HCT116 (cell line): ENCODE results near the gene PIGP. TPM values are rescaled to one million over a fixed set of nuclear protein-coding genes. Genes with fewer than 3 reads are reported as not detected.
"Not testable (repeated sequence)": the region's sequence is repeated elsewhere in the genome, so short reads cannot be mapped to it uniquely, and the experiment has no call there.

Source experiments
- ATAC-seq: fragments of 200-7000 bp; cut with Tn5 transposase; 2 replicates; pipeline ENCODE4 v1.9.1; 2020; ENCODE audit warnings: mild to moderate bottlenecking, moderate library complexity
- BruUV-seq: library from RNA; stranded (reverse); fragments of 400-500 nt; replicated peaks from 2 replicates; lab custom pipeline; 2021; lab: Mats Ljungman, UMichigan
- CTCF ChIA-PET: fragments of 300-600 bp; sonication (Branson Sonifier 250); formaldehyde crosslinking; loops from one replicate; lab custom pipeline; 2021; ENCODE audit warnings: antibody characterized with exemption; lab: Charles Lee
- POLR2A ChIA-PET: fragments of 300-600, 350-600 bp; sonication (Branson Sonifier 250); formaldehyde crosslinking; loops from one replicate; lab custom pipeline; 2021; ENCODE audit warnings: antibody characterized with exemption; lab: Charles Lee
- RAD21 ChIA-PET, 2 experiments: fragments of 300-600 bp; sonication (Branson Sonifier 250); formaldehyde crosslinking; loops; one replicate each; lab custom pipeline; 2023; ENCODE audit warnings: low total read pairs in 2 of 2; ENCODE audit not compliant: uncharacterized antibody in 2 of 2, unreplicated experiment in 2 of 2, low non-redundant PET in 1 of 2; lab: Charles Lee
- DNase-seq: peaks from one replicate; pipeline ENCODE4 v3.0.0-alpha.2; 2010; ENCODE audit warnings: low read depth, low spot score
- H2AFZ ChIP-seq: fragments of 200-600 bp; shearing (Covaris generic), sonication (generic); 2 replicates; pipeline ENCODE4 v1.6.1; 2017; ENCODE audit warnings: low read depth, mixed run types, mixed read lengths, antibody characterized with exemption, low read length; ENCODE audit not compliant: poor library complexity, severe bottlenecking
- H3K27ac ChIP-seq: 2 replicates; pipeline ENCODE4 v1.5.1; 2012; ENCODE audit warnings: low read depth, low read length
- H3K27me3 ChIP-seq: fragments of 200-600 bp; sonication (generic); 2 replicates; pipeline ENCODE4 v1.6.1; 2016; ENCODE audit warnings: mixed run types, low read length, mixed read lengths; ENCODE audit not compliant: insufficient read depth
- H3K36me3 ChIP-seq, 2 experiments: fragments of 200-500 bp in 1 of 2; fragments of 200-600 bp in 1 of 2; sonication (Bioruptor generic) in 1 of 2; sonication (generic) in 1 of 2; 2 replicates each; pipeline versions ENCODE4 v1.5.1 to v1.6.1; 2014 to 2016; ENCODE audit warnings: low read length in 2 of 2, inconsistent platforms in 1 of 2, mixed read lengths in 1 of 2, mixed run types in 1 of 2; ENCODE audit not compliant: insufficient read depth in 2 of 2, control insufficient read depth in 1 of 2
- H3K4me1 ChIP-seq, 2 experiments: fragments of 200-600 bp in 1 of 2; sonication (generic) in 1 of 2; 2 replicates each; pipeline versions ENCODE4 v1.5.1 to v1.6.1; 2012 to 2017; ENCODE audit warnings: low read length in 2 of 2, inconsistent platforms in 1 of 2, mild to moderate bottlenecking in 1 of 2, mixed read lengths in 1 of 2, mixed run types in 1 of 2, moderate library complexity in 1 of 2; ENCODE audit not compliant: insufficient read depth in 2 of 2, control insufficient read depth in 1 of 2
- H3K4me2 ChIP-seq: fragments of 200-600 bp; sonication (generic); 2 replicates; pipeline ENCODE4 v1.6.1; 2017; ENCODE audit warnings: mixed run types, low read length, mixed read lengths
- H3K4me3 ChIP-seq, 2 experiments: fragments of 200-600 bp in 1 of 2; sonication (generic) in 1 of 2; replicated peaks in 1 of 2; 2 replicates each; pipeline ENCODE4 v1.5.1; 2011 to 2016; ENCODE audit warnings: low read length in 2 of 2, control low read depth in 1 of 2, low read depth in 1 of 2, mild to moderate bottlenecking in 1 of 2, mixed read lengths in 1 of 2, mixed run types in 1 of 2
- H3K79me2 ChIP-seq: fragments of 200-600 bp; sonication (generic); 2 replicates; pipeline ENCODE4 v1.6.1; 2017; ENCODE audit warnings: mild to moderate bottlenecking, mixed run types, low read length, moderate library complexity, mixed read lengths; ENCODE audit not compliant: insufficient read depth
- H3K9ac ChIP-seq: fragments of 200-600 bp; sonication (generic); 2 replicates; pipeline ENCODE4 v1.6.1; 2016; ENCODE audit warnings: low read length, mixed read lengths
- H3K9me2 ChIP-seq: fragments of 200-600 bp; sonication (generic), shearing (Covaris generic); 2 replicates; pipeline ENCODE4 v1.6.1; 2017; ENCODE audit warnings: mixed run types, mild to moderate bottlenecking, moderate library complexity; ENCODE audit not compliant: insufficient read depth
- H3K9me3 ChIP-seq, 2 experiments: fragments of 200-500 bp in 1 of 2; fragments of 200-600 bp in 1 of 2; sonication (Bioruptor generic) in 1 of 2; sonication (generic) in 1 of 2; 2 replicates each; pipeline ENCODE4 v1.6.1; 2014 to 2017; ENCODE audit warnings: low read length in 2 of 2, mixed read lengths in 2 of 2, inconsistent platforms in 1 of 2, low read depth in 1 of 2, mild to moderate bottlenecking in 1 of 2, mixed run types in 1 of 2, moderate library complexity in 1 of 2; ENCODE audit not compliant: control insufficient read depth in 1 of 2, insufficient read depth in 1 of 2
- H4K20me1 ChIP-seq: fragments of 200-600 bp; sonication (generic), shearing (Covaris generic); 2 replicates; pipeline ENCODE4 v1.6.1; 2017; ENCODE audit warnings: mixed run types, mild to moderate bottlenecking, moderate library complexity; ENCODE audit not compliant: insufficient read depth
- CBX3 ChIP-seq: IDR thresholded peaks from 2 replicates; pipeline ENCODE4 v1.6.1; 2012; ENCODE audit warnings: low read depth
- CEBPB ChIP-seq: IDR thresholded peaks from 2 replicates; pipeline ENCODE4 v1.6.1; 2012; ENCODE audit warnings: low read depth
- EGR1 ChIP-seq: IDR thresholded peaks from 2 replicates; pipeline ENCODE4 v1.6.1; 2012; ENCODE audit warnings: low read depth
- JUND ChIP-seq: IDR thresholded peaks from 2 replicates; pipeline ENCODE4 v1.6.1; 2012
- POLR2AphosphoS5 ChIP-seq: IDR thresholded peaks from 2 replicates; pipeline ENCODE4 v1.6.1; 2011; ENCODE audit warnings: mild to moderate bottlenecking, low read depth, low read length, moderate library complexity
- ZFX ChIP-seq: fragments of 450-650 bp; IDR thresholded peaks from 2 replicates; pipeline ENCODE4 v1.6.1; 2017
- intact Hi-C: fragments of 100-400 bp; cut with micrococcal nuclease; formaldehyde crosslinking; loops from 2 replicates; pipeline ENCODE4 v1.10.0; 2022
- total RNA-seq: library from RNA; stranded (reverse); gene quantifications from one replicate; pipeline ENCODE4 v1.2.1, GENCODE V29; 2021; ENCODE audit not compliant: unreplicated experiment
- TF ChIP-seq, protein P1 (sequence below), 3 experiments: fragments of 200-600 bp in 1 of 3; sonication (generic) in 1 of 3; IDR thresholded peaks in 2 of 3; conservative IDR thresholded peaks in 1 of 3; 2 replicates each; pipeline ENCODE4 v1.5.1; 2012 to 2017; ENCODE audit warnings: low read depth in 2 of 3, low read length in 2 of 3, antibody characterized with exemption in 1 of 3, borderline replicate concordance in 1 of 3, control low read depth in 1 of 3, mild to moderate bottlenecking in 1 of 3, mixed read lengths in 1 of 3, mixed run types in 1 of 3, moderate library complexity in 1 of 3; ENCODE audit not compliant: insufficient read depth in 1 of 3

The PIGP gene
- total RNA-seq, 1 experiment from 2014 or later = 23.5 TPM

DNA sequence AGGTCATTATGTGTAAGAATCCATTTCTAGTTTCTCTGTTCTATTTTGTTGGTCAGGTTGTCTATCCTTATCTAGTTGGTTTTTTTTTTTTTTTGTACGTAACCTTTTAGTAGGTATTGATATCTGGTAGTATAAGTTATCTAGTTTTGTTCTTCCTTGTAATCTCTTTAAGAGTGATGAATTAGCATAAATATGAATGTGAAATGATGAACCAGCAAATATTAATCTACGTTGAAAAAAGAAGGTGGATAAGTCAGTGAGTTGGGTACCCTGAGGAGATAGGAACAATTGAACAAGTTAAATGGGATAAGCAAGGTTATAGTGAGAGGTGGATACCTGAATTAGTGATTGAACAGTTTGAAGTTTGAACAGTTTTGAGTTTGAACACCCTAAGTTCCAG, 34.1 kb upstream of the PIGP start:
- intact Hi-C loops = no loop called here
- H3K9ac ChIP-seq = no peak overlapping the region
- no peak for DNase-seq
- H4K20me1 ChIP-seq = no peaks in the 10 kb centered on the region
- H3K27ac ChIP-seq = no peak overlapping the region
- H3K36me3 ChIP-seq = peaks cover 0 to 7% of the 10 kb centered on the region in 2 experiments
- CTCF ChIA-PET = no interaction called here
- peaks cover 0 to 6% of the 10 kb centered on the region in 2 experiments; a peak in 1 of 4 replicates for H3K9me3 ChIP-seq
- no peak for TF ChIP-seq JUND
- no peak for TF ChIP-seq POLR2AphosphoS5
- no peak for TF ChIP-seq EGR1
- no peaks in the 10 kb centered on the region for H3K4me1 ChIP-seq
- BruUV-seq = no TSS peak
- POLR2A ChIA-PET = no interaction called here
- H3K9me2 ChIP-seq = no peaks in the 10 kb centered on the region
- H3K27me3 ChIP-seq = no peaks in the 10 kb centered on the region
- H2AFZ ChIP-seq = no peak overlapping the region
- no peak overlapping the region for H3K4me3 ChIP-seq
- no peak overlapping the region for H3K4me2 ChIP-seq
- ATAC-seq = no peak
- RAD21 ChIA-PET = no interaction called here
- H3K79me2 ChIP-seq = no peaks in the 10 kb centered on the region

- H3K79me2 ChIP-seq, RAD21 ChIA-PET, H3K4me2 ChIP-seq, H4K20me1 ChIP-seq, H3K27ac ChIP-seq, H3K27me3 ChIP-seq, intact Hi-C loops, H2AFZ ChIP-seq, POLR2A ChIA-PET, ATAC-seq, H3K9me3 ChIP-seq, H3K9ac ChIP-seq, H3K4me1 ChIP-seq, CTCF ChIA-PET, H3K4me3 ChIP-seq, H3K9me2 ChIP-seq, DNase-seq, BruUV-seq: not testable (repeated sequence)
- H3K36me3 ChIP-seq = peaks cover 7 to 11% of the 10 kb centered on the region in 2 experiments; a peak in 3 of 4 replicates
Measured at GRCh38 chr21:37102746-37103145, 29.9 kb upstream of the PIGP start.

GRCh38 chr21:37101384-37101783, 28.5 kb upstream of the PIGP start:
- ChIA-PET POLR2A (no interaction called here), CTCF (no interaction called here), RAD21 (no interaction called here)
- H3K4me2 ChIP-seq = no peak overlapping the region
- H3K9ac ChIP-seq = no peak overlapping the region
- no peak overlapping the region for H3K27ac ChIP-seq
- H3K4me3 ChIP-seq = no peak overlapping the region
- H3K9me3 ChIP-seq = no peaks in the 10 kb centered on the region
- DNase-seq (no peak), ATAC-seq (no peak)
- H4K20me1 ChIP-seq = no peaks in the 10 kb centered on the region
- no peak overlapping the region for H2AFZ ChIP-seq
- H3K9me2 ChIP-seq = no peaks in the 10 kb centered on the region
- intact Hi-C loops = no loop called here
- no peaks in the 10 kb centered on the region for H3K79me2 ChIP-seq
- no peaks in the 10 kb centered on the region for H3K4me1 ChIP-seq
- no peaks in the 10 kb centered on the region for H3K27me3 ChIP-seq
- H3K36me3 ChIP-seq = peaks cover 12 to 19% of the 10 kb centered on the region in 2 experiments; a peak in 3 of 4 replicates
- BruUV-seq = no TSS peak
- TF ChIP-seq CBX3 (no peak), ZFX (no peak), CEBPB (no peak)
- TF ChIP-seq, protein P1, sequence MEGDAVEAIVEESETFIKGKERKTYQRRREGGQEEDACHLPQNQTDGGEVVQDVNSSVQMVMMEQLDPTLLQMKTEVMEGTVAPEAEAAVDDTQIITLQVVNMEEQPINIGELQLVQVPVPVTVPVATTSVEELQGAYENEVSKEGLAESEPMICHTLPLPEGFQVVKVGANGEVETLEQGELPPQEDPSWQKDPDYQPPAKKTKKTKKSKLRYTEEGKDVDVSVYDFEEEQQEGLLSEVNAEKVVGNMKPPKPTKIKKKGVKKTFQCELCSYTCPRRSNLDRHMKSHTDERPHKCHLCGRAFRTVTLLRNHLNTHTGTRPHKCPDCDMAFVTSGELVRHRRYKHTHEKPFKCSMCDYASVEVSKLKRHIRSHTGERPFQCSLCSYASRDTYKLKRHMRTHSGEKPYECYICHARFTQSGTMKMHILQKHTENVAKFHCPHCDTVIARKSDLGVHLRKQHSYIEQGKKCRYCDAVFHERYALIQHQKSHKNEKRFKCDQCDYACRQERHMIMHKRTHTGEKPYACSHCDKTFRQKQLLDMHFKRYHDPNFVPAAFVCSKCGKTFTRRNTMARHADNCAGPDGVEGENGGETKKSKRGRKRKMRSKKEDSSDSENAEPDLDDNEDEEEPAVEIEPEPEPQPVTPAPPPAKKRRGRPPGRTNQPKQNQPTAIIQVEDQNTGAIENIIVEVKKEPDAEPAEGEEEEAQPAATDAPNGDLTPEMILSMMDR (IDR thresholded peaks at IDR 0.05 in 2 of 3, conservative IDR thresholded peaks at IDR 0.05 in 1 of 3; ENCODE audit: borderline replicate concordance in 1 of 3, insufficient read depth in 1 of 3, low read depth in 2 of 3, low read length in 2 of 3) = no peak
